OCI-LY1 (cell line): ENCODE measurements around the gene AFAP1.

Experiments used
- CTCF ChIP-seq: fragments of 200-600 bp; sonication (generic), shearing (Covaris generic); IDR thresholded peaks from 2 replicates; pipeline ENCODE4 v1.5.1; 2017; ENCODE audit warnings: mild to moderate bottlenecking, antibody characterized with exemption, low read length, moderate library complexity, mixed read lengths
- EZH2 ChIP-seq: fragments of 200-600 bp; sonication (generic), shearing (Covaris generic); IDR thresholded peaks from 2 replicates; pipeline ENCODE4 v1.8.0; 2017; ENCODE audit warnings: borderline replicate concordance, mixed run types, mild to moderate bottlenecking, antibody characterized with exemption, low read length, moderate library complexity, mixed read lengths

- TF ChIP-seq CTCF (no peak), EZH2 (no peak)
Measured at GRCh38 chr4:7769396-7770223, 170.1 kb downstream of the AFAP1 start.
